ENCODE data around the gene SLC38A3.

- TF ChIP-seq EZH2phosphoT487 (IDR thresholded peaks at IDR 0.05; ENCODE audit: low read depth, severe bottlenecking, unreplicated experiment) (no peak), CTCF (IDR thresholded peaks at IDR 0.05; ENCODE audit: poor library complexity) (no peak)
Observed at GRCh38 chr3:50270422-50271224, 65.6 kb downstream of the SLC38A3 start.

All from hepatocyte (in vitro differentiated cells).